KMS-11 (cell line): ENCODE data around the gene DCAF15.

Experiments
- H2AFZ ChIP-seq: fragments of 200-600 bp; sonication (generic); 2 replicates; pipeline ENCODE4 v1.6.1; 2016; ENCODE audit warnings: antibody characterized with exemption, mixed run types, low read depth
- H3K27ac ChIP-seq: fragments of 200-600 bp; sonication (generic); 2 replicates; pipeline ENCODE4 v1.6.1; 2016; ENCODE audit warnings: mild to moderate bottlenecking, mixed run types
- H3K27me3 ChIP-seq: fragments of 200-600 bp; sonication (generic); 2 replicates; pipeline ENCODE4 v1.6.1; 2017; ENCODE audit warnings: mild to moderate bottlenecking, low read depth, mixed run types, moderate library complexity; ENCODE audit not compliant: insufficient read depth
- H3K36me3 ChIP-seq: fragments of 200-600 bp; sonication (generic); 2 replicates; pipeline ENCODE4 v1.6.1; 2017; ENCODE audit warnings: mild to moderate bottlenecking, mixed run types; ENCODE audit not compliant: insufficient read depth
- H3K4me1 ChIP-seq: fragments of 200-600 bp; sonication (generic); 2 replicates; pipeline ENCODE4 v1.6.1; 2016; ENCODE audit warnings: mild to moderate bottlenecking, low read depth, mixed run types; ENCODE audit not compliant: poor library complexity, severe bottlenecking
- H3K4me2 ChIP-seq: fragments of 200-600 bp; sonication (generic); 2 replicates; pipeline ENCODE4 v1.7.0; 2016; ENCODE audit warnings: mild to moderate bottlenecking, mixed run types
- H3K4me3 ChIP-seq: fragments of 200-600 bp; sonication (generic); IDR thresholded peaks from 2 replicates; pipeline ENCODE4 v1.6.1; 2017; ENCODE audit warnings: low read depth, low read length, mixed read lengths; ENCODE audit not compliant: insufficient read depth
- H3K79me2 ChIP-seq: fragments of 200-600 bp; sonication (generic); 2 replicates; pipeline ENCODE4 v1.6.1; 2016; ENCODE audit warnings: low read depth, mixed run types; ENCODE audit not compliant: insufficient read depth
- H3K9ac ChIP-seq: fragments of 200-600 bp; sonication (generic); 2 replicates; pipeline ENCODE4 v1.6.1; 2016; ENCODE audit warnings: mild to moderate bottlenecking, mixed run types
- H4K20me1 ChIP-seq: fragments of 200-600 bp; sonication (generic); 2 replicates; pipeline ENCODE4 v1.6.1; 2016; ENCODE audit warnings: mild to moderate bottlenecking, mixed run types; ENCODE audit not compliant: insufficient read depth
- TF ChIP-seq, protein P1 (sequence below): fragments of 200-600 bp; sonication (generic); conservative IDR thresholded peaks from 2 replicates; pipeline ENCODE4 v1.6.1; 2017; ENCODE audit warnings: low read depth, mild to moderate bottlenecking, antibody characterized with exemption, low read length, moderate library complexity, mixed read lengths

Gene DCAF15

DNA sequence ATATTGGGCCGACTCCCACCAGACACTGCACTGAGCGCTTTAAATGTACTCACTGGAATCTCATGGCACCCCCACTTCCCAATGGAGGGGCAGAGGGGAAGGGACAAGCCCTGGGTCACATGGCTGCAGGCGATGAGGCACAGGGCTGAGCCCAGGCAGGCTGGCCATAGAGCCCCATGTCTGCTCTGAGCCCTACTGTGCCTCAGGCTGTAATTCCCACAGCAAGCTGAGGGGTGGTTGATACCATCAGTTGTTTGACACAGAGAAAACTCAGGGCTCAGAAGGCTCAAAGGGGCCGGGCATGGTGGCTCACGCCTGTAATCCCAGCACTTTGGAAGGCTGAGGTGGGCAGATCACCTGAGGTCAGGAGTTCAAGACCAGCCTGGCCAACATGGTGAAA is 28.7 kb downstream of the DCAF15 start:
- H3K27me3 ChIP-seq, result no peaks in the 10 kb centered on the region
- TF ChIP-seq, protein P1, sequence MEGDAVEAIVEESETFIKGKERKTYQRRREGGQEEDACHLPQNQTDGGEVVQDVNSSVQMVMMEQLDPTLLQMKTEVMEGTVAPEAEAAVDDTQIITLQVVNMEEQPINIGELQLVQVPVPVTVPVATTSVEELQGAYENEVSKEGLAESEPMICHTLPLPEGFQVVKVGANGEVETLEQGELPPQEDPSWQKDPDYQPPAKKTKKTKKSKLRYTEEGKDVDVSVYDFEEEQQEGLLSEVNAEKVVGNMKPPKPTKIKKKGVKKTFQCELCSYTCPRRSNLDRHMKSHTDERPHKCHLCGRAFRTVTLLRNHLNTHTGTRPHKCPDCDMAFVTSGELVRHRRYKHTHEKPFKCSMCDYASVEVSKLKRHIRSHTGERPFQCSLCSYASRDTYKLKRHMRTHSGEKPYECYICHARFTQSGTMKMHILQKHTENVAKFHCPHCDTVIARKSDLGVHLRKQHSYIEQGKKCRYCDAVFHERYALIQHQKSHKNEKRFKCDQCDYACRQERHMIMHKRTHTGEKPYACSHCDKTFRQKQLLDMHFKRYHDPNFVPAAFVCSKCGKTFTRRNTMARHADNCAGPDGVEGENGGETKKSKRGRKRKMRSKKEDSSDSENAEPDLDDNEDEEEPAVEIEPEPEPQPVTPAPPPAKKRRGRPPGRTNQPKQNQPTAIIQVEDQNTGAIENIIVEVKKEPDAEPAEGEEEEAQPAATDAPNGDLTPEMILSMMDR, result no peak

DNA sequence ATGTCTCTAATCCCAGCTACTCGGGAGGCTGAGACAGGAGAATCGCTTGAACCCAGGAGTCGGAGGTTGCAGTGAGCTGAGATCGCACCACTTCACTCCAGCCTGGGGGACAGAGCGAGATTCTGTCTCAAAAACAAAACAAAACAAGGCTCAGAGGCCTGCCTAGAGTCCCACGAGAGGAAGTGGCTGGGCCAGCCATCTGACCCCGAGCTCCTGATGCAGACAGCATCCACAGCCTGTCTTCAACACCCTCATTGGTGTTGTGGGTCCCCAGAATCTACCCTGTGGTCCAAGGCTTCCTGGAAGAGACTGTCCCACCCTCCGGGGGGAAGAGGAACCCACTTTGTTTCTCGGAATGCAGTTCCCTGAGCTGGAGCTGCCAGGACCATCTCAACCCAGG is 29.2 kb downstream of the DCAF15 start:
- no peaks in the 10 kb centered on the region for H3K36me3 ChIP-seq
- H3K27ac ChIP-seq, result no peak overlapping the region
- H3K4me3 ChIP-seq, result no peak overlapping the region
- no peaks in the 10 kb centered on the region for H3K79me2 ChIP-seq
- H3K9ac ChIP-seq, result no peak overlapping the region
- TF ChIP-seq, protein P1, result no peak
- H3K4me1 ChIP-seq, result peaks cover 7% of the 10 kb centered on the region
- no peak overlapping the region for H3K4me2 ChIP-seq
- H3K27me3 ChIP-seq, result no peaks in the 10 kb centered on the region
- no peaks in the 10 kb centered on the region for H4K20me1 ChIP-seq
- H2AFZ ChIP-seq, result no peak overlapping the region

More for the DNA sequence above, 28.7 kb downstream of the DCAF15 start:
- no peaks in the 10 kb centered on the region for H3K79me2 ChIP-seq
- no peak overlapping the region for H3K4me2 ChIP-seq
- no peak overlapping the region for H3K4me3 ChIP-seq
- H3K36me3 ChIP-seq, result no peaks in the 10 kb centered on the region
- no peak overlapping the region for H3K27ac ChIP-seq
- H4K20me1 ChIP-seq, result no peaks in the 10 kb centered on the region
- no peak overlapping the region for H2AFZ ChIP-seq
- H3K4me1 ChIP-seq, result peaks cover 3% of the 10 kb centered on the region
- H3K9ac ChIP-seq, result no peak overlapping the region

DNA sequence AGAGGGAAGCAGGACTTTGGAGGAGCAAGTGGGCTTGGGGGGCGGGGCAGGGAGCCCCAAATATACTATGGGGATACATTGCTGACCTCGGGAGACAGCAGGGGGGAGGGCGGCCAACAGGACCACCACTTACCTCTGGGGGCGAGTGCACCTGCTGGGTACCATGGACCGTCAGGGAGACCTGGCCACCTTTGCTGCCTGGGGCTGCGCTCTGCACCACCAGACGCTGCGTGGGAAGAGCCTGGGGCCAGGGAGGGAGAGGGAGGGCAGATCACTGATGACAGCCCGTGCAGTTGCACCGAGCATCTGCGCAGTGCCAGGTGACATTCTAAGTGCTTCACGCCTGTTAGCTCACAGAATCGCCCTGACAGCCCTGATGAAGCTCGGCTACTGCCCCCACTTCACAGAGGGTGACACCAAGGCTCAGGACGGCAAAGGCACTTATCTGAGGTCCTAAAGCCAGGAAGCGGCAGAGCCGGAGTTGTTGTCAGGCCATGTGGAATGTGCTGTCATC is 29.7 kb downstream of the DCAF15 start:
- Histone ChIP-seq H3K9ac (no peak overlapping the region), H3K4me1 (peaks cover 12% of the 10 kb centered on the region), H3K79me2 (no peaks in the 10 kb centered on the region), H3K36me3 (no peaks in the 10 kb centered on the region), H2AFZ (no peak overlapping the region), H3K4me3 (no peak overlapping the region), H3K27me3 (no peaks in the 10 kb centered on the region), H3K27ac (no peak overlapping the region), H4K20me1 (no peaks in the 10 kb centered on the region), H3K4me2 (no peak overlapping the region)
- TF ChIP-seq, protein P1, result no peak

DNA sequence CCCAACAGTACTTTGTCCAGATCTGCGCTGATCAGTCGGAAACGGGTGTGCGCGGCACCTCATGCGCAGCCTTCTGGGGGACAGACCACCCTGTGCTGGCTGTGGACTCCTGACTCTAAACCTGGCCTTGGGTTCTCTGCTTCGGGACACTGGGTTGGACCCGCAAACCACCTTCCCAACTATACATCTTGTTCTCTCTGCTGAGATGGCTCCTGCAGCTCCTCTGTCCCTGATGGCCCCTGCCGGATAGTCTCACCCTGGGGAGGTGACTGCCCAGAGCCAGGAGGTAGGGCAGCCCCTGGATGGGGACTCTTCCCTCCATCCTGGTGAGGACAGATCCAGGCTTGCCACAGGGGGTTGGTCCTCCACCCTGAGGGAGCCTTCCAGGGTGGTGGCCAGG is 30.5 kb downstream of the DCAF15 start:
- no peak overlapping the region for H3K9ac ChIP-seq
- no peaks in the 10 kb centered on the region for H4K20me1 ChIP-seq
- H3K79me2 ChIP-seq, result no peaks in the 10 kb centered on the region
- H3K36me3 ChIP-seq, result no peaks in the 10 kb centered on the region
- TF ChIP-seq, protein P1, result no peak
- no peaks in the 10 kb centered on the region for H3K27me3 ChIP-seq
- no peak overlapping the region for H2AFZ ChIP-seq
- H3K4me1 ChIP-seq, result peaks cover 17% of the 10 kb centered on the region
- H3K27ac ChIP-seq, result no peak overlapping the region
- H3K4me3 ChIP-seq, result no peak overlapping the region
- H3K4me2 ChIP-seq, result no peak overlapping the region
